HFF-Myc (cell line): ENCODE measurements around the gene SNX11.

Source experiments
- DNase-seq: peaks from one replicate; pipeline ENCODE4 v3.0.0-alpha.2; 2011; ENCODE audit warnings: low read depth; ENCODE audit errors: extremely low read depth
- H3K4me3 ChIP-seq: replicated peaks from 2 replicates; pipeline ENCODE4 v1.5.1; 2011; ENCODE audit warnings: low read depth, mild to moderate bottlenecking, control low read depth, low read length
- CTCF ChIP-seq: IDR thresholded peaks from 2 replicates; pipeline ENCODE4 v1.5.1; 2012; ENCODE audit warnings: mild to moderate bottlenecking, low read depth, low read length, control low read depth; ENCODE audit errors: missing control alignments

Gene SNX11

GRCh38 chr17:48162306-48162934 is 54.9 kb downstream of the SNX11 start:
- H3K4me3 ChIP-seq: no peak overlapping the region
- TF ChIP-seq CTCF: no peak
- no peak for DNase-seq

GRCh38 chr17:48162946-48163506 is 55.5 kb downstream of the SNX11 start:
- no peak for DNase-seq
- TF ChIP-seq CTCF: no peak
- no peak overlapping the region for H3K4me3 ChIP-seq

GRCh38 chr17:48163809-48164208 is 56.2 kb downstream of the SNX11 start:
- TF ChIP-seq CTCF: no peak
- DNase-seq: no peak
- H3K4me3 ChIP-seq: no peak overlapping the region

- no peak for DNase-seq
- no peak overlapping the region for H3K4me3 ChIP-seq
- TF ChIP-seq CTCF: no peak
Observed at GRCh38 chr17:48169926-48170325, 62.4 kb downstream of the SNX11 start.
